NCI-H1105 treated with DMSO at 0.1 percent for 48 hours (cell line): ENCODE results near the gene GOLGA3.
"Not testable (repeated sequence)": the region's sequence is repeated elsewhere in the genome, so short reads cannot be mapped to it uniquely, and the experiment has no call there.

Source experiments
- DNase-seq: peaks from one replicate; lab custom pipeline; 2025; lab: John Stamatoyannopoulos, UW

GOLGA3 gene

GRCh38 chr12:132828706-132829534, at the start of gene GOLGA3:
GOLGA3 (minus strand) TSS chr12:132828869; CDS start chr12:132822128, 6,741 bp downstream.
- peak; percentile 82 for DNase-seq

GRCh38 chr12:132874620-132875019, 46.0 kb upstream of the GOLGA3 start:
- not testable (repeated sequence) for DNase-seq

- no peak for DNase-seq
These were observed 45.5 kb upstream of the GOLGA3 start for GRCh38 chr12:132874175-132874574.

- no peak for DNase-seq
These were observed 45.1 kb upstream of the GOLGA3 start for GRCh38 chr12:132873724-132874123.

- no peak for DNase-seq
These were observed 44.3 kb upstream of the GOLGA3 start for GRCh38 chr12:132872975-132873421.

- no peak for DNase-seq
These were observed 43.6 kb upstream of the GOLGA3 start for GRCh38 chr12:132872073-132872855.

GRCh38 chr12:132869551-132869950, 40.9 kb upstream of the GOLGA3 start:
- DNase-seq: no peak

- DNase-seq: no peak
These were observed 37.7 kb upstream of the GOLGA3 start for GRCh38 chr12:132866251-132866828.

GRCh38 chr12:132861558-132861957, 32.9 kb upstream of the GOLGA3 start:
- no peak for DNase-seq

- DNase-seq: no peak
These were observed 30.1 kb upstream of the GOLGA3 start for GRCh38 chr12:132858718-132859266.

- not testable (repeated sequence) for DNase-seq
These were observed 28.4 kb upstream of the GOLGA3 start for GRCh38 chr12:132857019-132857418.

GRCh38 chr12:132856581-132856980, 27.9 kb upstream of the GOLGA3 start:
- DNase-seq: no peak

- DNase-seq: not testable (repeated sequence)
These were observed 26.5 kb upstream of the GOLGA3 start for GRCh38 chr12:132855211-132855610.

GRCh38 chr12:132853285-132854092, 24.8 kb upstream of the GOLGA3 start:
- no peak for DNase-seq

GRCh38 chr12:132852496-132852895, 23.8 kb upstream of the GOLGA3 start:
- DNase-seq: no peak

- no peak for DNase-seq
These were observed 22.8 kb upstream of the GOLGA3 start for GRCh38 chr12:132851465-132851864.

- DNase-seq: no peak
These were observed 21.6 kb upstream of the GOLGA3 start for GRCh38 chr12:132850291-132850690.

- DNase-seq: no peak
These were observed 19.9 kb upstream of the GOLGA3 start for GRCh38 chr12:132848521-132848920.

GRCh38 chr12:132847363-132848356, 19.0 kb upstream of the GOLGA3 start:
- DNase-seq: no peak

GRCh38 chr12:132844681-132845080, 16.0 kb upstream of the GOLGA3 start:
- not testable (repeated sequence) for DNase-seq
